A549 (cell line): ENCODE data around the gene NPBWR2. TPM values are rescaled to one million over a fixed set of nuclear protein-coding genes. Genes with fewer than 3 reads are reported as not detected.

Experiments used
- ATAC-seq, 2 experiments: fragments of 200-7000 bp in 1 of 2; fragments of >200 bp in 1 of 2; cut with Nextera tagmentation in 1 of 2; cut with Tn5 transposase in 1 of 2; 3 replicates each; pipeline versions ENCODE4 v1.8.0 to v1.9.1; 2018 to 2020; ENCODE audit warnings: mild to moderate bottlenecking in 1 of 2, moderate library complexity in 1 of 2
- CTCF ChIA-PET: fragments of 300-600 bp; sonication (Branson Sonifier 250); formaldehyde crosslinking; extraction: SDS; loops from one replicate; lab custom pipeline; 2021; ENCODE audit warnings: antibody characterized with exemption, inconsistent platforms; lab: Yijun Ruan, JAX
- POLR2A ChIA-PET: fragments of 350-600 bp; formaldehyde crosslinking; extraction: SDS; loops from one replicate; lab custom pipeline; 2021; ENCODE audit warnings: antibody characterized with exemption, inconsistent platforms; lab: Yijun Ruan, JAX
- DNase-seq, 2 experiments: peaks; one replicate each; pipeline versions ENCODE4 v3.0.0 to v3.0.0-alpha.2; 2011 to 2016; ENCODE audit warnings: low read depth in 1 of 2, low spot score in 1 of 2
- FAIRE-seq: peaks from 2 replicates; lab custom pipeline; 2011; peaks lifted over from hg19 to GRCh38; lab: Jason Lieb, UNC
- H3K27ac ChIP-seq, 2 experiments: fragments of >200 bp; sonication (Bioruptor Twin); formaldehyde crosslinking; 3 replicates each; pipeline ENCODE4 v1.5.1; 2016 to 2017
- H3K4me1 ChIP-seq: fragments of >200 bp; sonication (Bioruptor Twin); formaldehyde crosslinking; 3 replicates; pipeline ENCODE4 v1.6.1; 2016
- H3K4me2 ChIP-seq: fragments of >200 bp; sonication (Bioruptor Twin); formaldehyde crosslinking; 3 replicates; pipeline ENCODE4 v1.6.1; 2016
- H3K4me3 ChIP-seq: fragments of >200 bp; sonication (Bioruptor Twin); formaldehyde crosslinking; 3 replicates; pipeline ENCODE4 v1.5.1; 2016
- H3K9me3 ChIP-seq: fragments of >200 bp; sonication (Bioruptor Twin); formaldehyde crosslinking; 3 replicates; pipeline ENCODE4 v1.6.1; 2016
- CBX2 ChIP-seq: fragments of 200-600 bp; sonication (generic); IDR thresholded peaks from 2 replicates; pipeline ENCODE4 v1.6.1; 2016; ENCODE audit warnings: low read depth, mild to moderate bottlenecking, borderline replicate concordance
- CEBPB ChIP-seq, 2 experiments: fragments of >200 bp in 1 of 2; sonication (Bioruptor Twin) in 1 of 2; formaldehyde crosslinking in 1 of 2; IDR thresholded peaks; 2 replicates each; pipeline ENCODE4 v1.6.1; 2012 to 2016
- CHD2 ChIP-seq: fragments of 150-350 bp; IDR thresholded peaks from 2 replicates; pipeline ENCODE4 v1.6.1; 2014; ENCODE audit warnings: low read length; ENCODE audit not compliant: partially characterized antibody
- EHF ChIP-seq: fragments of 250-450 bp; sonication (Bioruptor Pico); IDR thresholded peaks from 2 replicates; pipeline ENCODE4 v1.5.0; 2020; ENCODE audit warnings: mild to moderate bottlenecking
- EHMT2 ChIP-seq: fragments of 200-600 bp; sonication (generic); IDR thresholded peaks from 2 replicates; pipeline ENCODE4 v1.6.1; 2016; ENCODE audit warnings: antibody characterized with exemption, low read depth, mild to moderate bottlenecking, moderate library complexity
- FOXS1 ChIP-seq: fragments of 250-450 bp; sonication (Bioruptor Pico); IDR thresholded peaks from 2 replicates; pipeline ENCODE4 v1.5.0; 2020; ENCODE audit warnings: mild to moderate bottlenecking, moderate library complexity
- HDAC2 ChIP-seq: fragments of 200-600 bp; sonication (generic); IDR thresholded peaks from 2 replicates; pipeline ENCODE4 v1.6.1; 2016
- HEYL ChIP-seq: fragments of 250-450 bp; sonication (Bioruptor Pico); IDR thresholded peaks from 2 replicates; pipeline ENCODE4 v1.8.0; 2021; ENCODE audit warnings: mild to moderate bottlenecking, moderate library complexity
- HOXA7 ChIP-seq: fragments of 250-450 bp; sonication (Bioruptor Pico); IDR thresholded peaks from 2 replicates; pipeline ENCODE4 v1.5.0; 2020; ENCODE audit warnings: mild to moderate bottlenecking, moderate library complexity
- HOXB13 ChIP-seq: fragments of 250-450 bp; sonication (Bioruptor Pico); IDR thresholded peaks from 2 replicates; pipeline ENCODE4 v1.5.0; 2020; ENCODE audit warnings: low read depth, mild to moderate bottlenecking, moderate library complexity
- JUNB ChIP-seq: fragments of >200 bp; sonication (Bioruptor Twin); formaldehyde crosslinking; IDR thresholded peaks from 2 replicates; pipeline ENCODE4 v1.6.1; 2016
- KDM5A ChIP-seq: fragments of 200-600 bp; sonication (generic); IDR thresholded peaks from 2 replicates; pipeline ENCODE4 v1.6.1; 2016; ENCODE audit warnings: antibody characterized with exemption, mild to moderate bottlenecking
- MYC ChIP-seq: IDR thresholded peaks from 2 replicates; pipeline ENCODE4 v1.6.1; 2012; ENCODE audit warnings: mild to moderate bottlenecking, inconsistent platforms, low read length, improper control_type of control experiment, borderline replicate concordance
- NPAS2 ChIP-seq: fragments of 250-450 bp; sonication (Bioruptor Pico); IDR thresholded peaks from 2 replicates; pipeline ENCODE4 v1.8.0; 2022; ENCODE audit warnings: mild to moderate bottlenecking, moderate library complexity, borderline replicate concordance
- RAD21 ChIP-seq, 2 experiments: fragments of >200 bp in 1 of 2; sonication (Bioruptor Twin) in 1 of 2; formaldehyde crosslinking in 1 of 2; IDR thresholded peaks in 1 of 2; conservative IDR thresholded peaks in 1 of 2; 2 replicates in 1 of 2; 3 replicates in 1 of 2; pipeline ENCODE4 v1.6.1; 2012 to 2018; ENCODE audit warnings: inconsistent platforms in 1 of 2
- RARB ChIP-seq: fragments of 250-450 bp; sonication (Bioruptor Pico); IDR thresholded peaks from 2 replicates; pipeline ENCODE4 v1.8.0; 2021; ENCODE audit warnings: mild to moderate bottlenecking, moderate library complexity
- RCOR1 ChIP-seq: fragments of 150-350 bp; IDR thresholded peaks from 2 replicates; pipeline ENCODE4 v1.6.1; 2014; ENCODE audit warnings: antibody characterized with exemption, low read length, low read depth
- ZFP36 ChIP-seq: fragments of 450-650 bp; IDR thresholded peaks from 2 replicates; pipeline ENCODE4 v1.6.1; 2014; ENCODE audit warnings: borderline replicate concordance; ENCODE audit not compliant: partially characterized antibody
- ZSCAN20 ChIP-seq: fragments of 250-450 bp; sonication (Bioruptor Pico); IDR thresholded peaks from 2 replicates; pipeline ENCODE4 v1.8.0; 2022; ENCODE audit warnings: mild to moderate bottlenecking, moderate library complexity
- WGBS: methylation state at CpG from one replicate; pipeline ENCODE4 v1.1.6; 2017; ENCODE audit errors: missing lambda C conversion rate; 5-methylcytosine and 5-hydroxymethylcytosine counted together
- polyA plus RNA-seq, 4 experiments: library from polyadenylated mRNA; depleted of rRNA in 3 of 4; stranded (reverse); fragments of >200 nt; fragmentation: RNase III in 1 of 4; extraction: RNeasy Plus Mini Kit Qiagen cat#74134 plus additional on column Dnase treatment in 1 of 4; gene quantifications; 2 replicates in 3 of 4; 3 replicates in 1 of 4; pipeline ENCODE4 v1.2.3, GENCODE V29; 2011 to 2017
- TF ChIP-seq, protein P1 (sequence below): IDR thresholded peaks from 2 replicates; pipeline ENCODE4 v1.6.1; 2012
- TF ChIP-seq, protein P2 (sequence below): fragments of 250-450 bp; sonication (Bioruptor Pico); IDR thresholded peaks from 2 replicates; pipeline ENCODE4 v1.5.0; 2020; ENCODE audit warnings: low read depth, mild to moderate bottlenecking, moderate library complexity
- TF ChIP-seq, protein P3 (sequence below): fragments of 450-650 bp; IDR thresholded peaks from 2 replicates; pipeline ENCODE4 v1.6.1; 2014; ENCODE audit warnings: antibody characterized with exemption
- TF ChIP-seq, protein P4 (sequence below): fragments of 150-350 bp; IDR thresholded peaks from 2 replicates; pipeline ENCODE4 v1.6.1; 2014; ENCODE audit warnings: low read depth, mild to moderate bottlenecking, low read length
- TF ChIP-seq, protein P5 (sequence below): fragments of >200 bp; sonication (Bioruptor Twin); formaldehyde crosslinking; IDR thresholded peaks from 2 replicates; pipeline ENCODE4 v1.6.1; 2016

The NPBWR2 gene
- polyA plus RNA-seq, 2 of the 4 experiments (the other 2 are of a cell fraction) = not detected

DNA sequence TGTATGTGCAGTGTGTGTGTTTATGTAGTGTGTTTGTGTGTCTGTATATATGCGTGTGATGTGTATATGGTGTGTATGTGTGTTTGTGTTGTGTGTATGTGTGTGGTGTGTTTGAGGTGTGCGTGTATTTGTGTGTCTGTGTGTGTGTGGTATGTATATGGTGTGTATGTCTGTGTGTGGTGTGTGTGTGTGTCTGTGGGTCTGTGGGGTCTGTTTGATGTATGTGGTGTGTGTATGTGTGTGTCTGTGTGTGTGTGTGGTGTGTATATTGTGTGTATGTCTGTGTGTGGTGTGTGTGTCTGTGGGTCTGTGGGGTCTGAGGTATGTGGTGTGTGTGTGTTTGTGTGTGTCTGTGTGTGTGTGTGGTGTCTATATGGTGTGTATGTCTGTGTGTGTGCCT lies 46.0 kb upstream of the NPBWR2 start:
- ChIA-PET POLR2A (interaction anchor here (0.5 kb wide), 1 partner anchor 469 kb away, joined by 3 read pairs; no protein-coding TSS in a partner anchor), CTCF (no interaction called here)
- no peaks in the 10 kb centered on the region for H3K9me3 ChIP-seq
- no peak overlapping the region for H3K27ac ChIP-seq
- TF ChIP-seq RARB (CRISPR knock-in tag) (no peak), KDM5A (no peak), ZFP36 (no peak), CEBPB (IDR thresholded peaks at IDR 0.05) (no peak), HDAC2 (no peak), JUNB (no peak), FOXS1 (no peak), EHF (CRISPR knock-in tag) (no peak), HEYL (no peak), MYC (no peak)
- TF ChIP-seq, protein P1, sequence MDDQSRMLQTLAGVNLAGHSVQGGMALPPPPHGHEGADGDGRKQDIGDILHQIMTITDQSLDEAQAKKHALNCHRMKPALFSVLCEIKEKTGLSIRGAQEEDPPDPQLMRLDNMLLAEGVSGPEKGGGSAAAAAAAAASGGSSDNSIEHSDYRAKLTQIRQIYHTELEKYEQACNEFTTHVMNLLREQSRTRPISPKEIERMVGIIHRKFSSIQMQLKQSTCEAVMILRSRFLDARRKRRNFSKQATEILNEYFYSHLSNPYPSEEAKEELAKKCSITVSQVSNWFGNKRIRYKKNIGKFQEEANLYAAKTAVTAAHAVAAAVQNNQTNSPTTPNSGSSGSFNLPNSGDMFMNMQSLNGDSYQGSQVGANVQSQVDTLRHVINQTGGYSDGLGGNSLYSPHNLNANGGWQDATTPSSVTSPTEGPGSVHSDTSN = no peak
- DNase-seq (no peak), FAIRE-seq (no peak), ATAC-seq (no peak)
- no peaks in the 10 kb centered on the region for H3K4me1 ChIP-seq
- no peak overlapping the region for H3K4me2 ChIP-seq
- H3K4me3 ChIP-seq = no peak overlapping the region
- WGBS = 97% methylated on average over 2 of the region's 2 CpGs

DNA sequence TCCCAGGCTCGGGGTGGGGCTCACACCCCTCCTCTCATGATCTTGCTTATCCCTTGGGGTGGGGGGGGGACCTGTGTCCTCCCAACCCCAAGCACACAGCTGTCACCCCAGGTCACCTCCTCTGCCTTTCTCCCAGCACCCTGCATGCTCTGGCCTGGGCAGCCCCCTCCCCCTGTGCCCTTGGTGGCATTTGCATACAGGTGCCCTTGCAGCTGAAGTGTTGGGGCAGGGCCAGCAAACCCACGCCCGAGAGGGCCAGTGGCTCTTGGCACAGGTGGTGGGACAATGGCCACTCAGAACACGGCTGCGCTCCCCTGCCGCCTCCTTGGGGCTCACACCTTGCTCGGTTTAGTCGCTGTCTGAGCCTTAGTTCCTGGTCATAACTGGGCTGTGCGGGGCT lies 45.5 kb upstream of the NPBWR2 start:
- WGBS = 71% methylated on average over 2 of the region's 9 CpGs
- TF ChIP-seq, protein P2, sequence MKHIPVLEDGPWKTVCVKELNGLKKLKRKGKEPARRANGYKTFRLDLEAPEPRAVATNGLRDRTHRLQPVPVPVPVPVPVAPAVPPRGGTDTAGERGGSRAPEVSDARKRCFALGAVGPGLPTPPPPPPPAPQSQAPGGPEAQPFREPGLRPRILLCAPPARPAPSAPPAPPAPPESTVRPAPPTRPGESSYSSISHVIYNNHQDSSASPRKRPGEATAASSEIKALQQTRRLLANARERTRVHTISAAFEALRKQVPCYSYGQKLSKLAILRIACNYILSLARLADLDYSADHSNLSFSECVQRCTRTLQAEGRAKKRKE = no peak
- TF ChIP-seq HOXA7 (CRISPR knock-in tag) = no peak
- no peak for TF ChIP-seq RAD21 (conservative IDR thresholded peaks at IDR 0.05 in 1 of 2, IDR thresholded peaks at IDR 0.05 in 1 of 2)
- TF ChIP-seq RCOR1 = no peak
- no peak for TF ChIP-seq EHMT2
- no peak for TF ChIP-seq MYC
- TF ChIP-seq, protein P3, sequence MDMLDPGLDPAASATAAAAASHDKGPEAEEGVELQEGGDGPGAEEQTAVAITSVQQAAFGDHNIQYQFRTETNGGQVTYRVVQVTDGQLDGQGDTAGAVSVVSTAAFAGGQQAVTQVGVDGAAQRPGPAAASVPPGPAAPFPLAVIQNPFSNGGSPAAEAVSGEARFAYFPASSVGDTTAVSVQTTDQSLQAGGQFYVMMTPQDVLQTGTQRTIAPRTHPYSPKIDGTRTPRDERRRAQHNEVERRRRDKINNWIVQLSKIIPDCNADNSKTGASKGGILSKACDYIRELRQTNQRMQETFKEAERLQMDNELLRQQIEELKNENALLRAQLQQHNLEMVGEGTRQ = no peak
- no peak for TF ChIP-seq CHD2
- no peak for TF ChIP-seq ZSCAN20
- TF ChIP-seq, protein P4, sequence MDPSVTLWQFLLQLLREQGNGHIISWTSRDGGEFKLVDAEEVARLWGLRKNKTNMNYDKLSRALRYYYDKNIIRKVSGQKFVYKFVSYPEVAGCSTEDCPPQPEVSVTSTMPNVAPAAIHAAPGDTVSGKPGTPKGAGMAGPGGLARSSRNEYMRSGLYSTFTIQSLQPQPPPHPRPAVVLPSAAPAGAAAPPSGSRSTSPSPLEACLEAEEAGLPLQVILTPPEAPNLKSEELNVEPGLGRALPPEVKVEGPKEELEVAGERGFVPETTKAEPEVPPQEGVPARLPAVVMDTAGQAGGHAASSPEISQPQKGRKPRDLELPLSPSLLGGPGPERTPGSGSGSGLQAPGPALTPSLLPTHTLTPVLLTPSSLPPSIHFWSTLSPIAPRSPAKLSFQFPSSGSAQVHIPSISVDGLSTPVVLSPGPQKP = no peak
- TF ChIP-seq HDAC2 = no peak
- TF ChIP-seq HOXB13 = no peak
- no peak for TF ChIP-seq CBX2
- TF ChIP-seq, protein P5, sequence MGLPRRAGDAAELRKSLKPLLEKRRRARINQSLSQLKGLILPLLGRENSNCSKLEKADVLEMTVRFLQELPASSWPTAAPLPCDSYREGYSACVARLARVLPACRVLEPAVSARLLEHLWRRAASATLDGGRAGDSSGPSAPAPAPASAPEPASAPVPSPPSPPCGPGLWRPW = no peak
- no peak for TF ChIP-seq NPAS2 (CRISPR knock-in tag)
- no peak for FAIRE-seq
- H3K4me3 ChIP-seq = no peak overlapping the region
- CTCF ChIA-PET = interaction anchor here (0.8 kb wide), 1 partner anchor 33 kb away, joined by 3 read pairs; no protein-coding TSS in a partner anchor
- no peak for ATAC-seq
- POLR2A ChIA-PET = no interaction called here
- DNase-seq = no peak
- no peak overlapping the region for H3K4me2 ChIP-seq
- no peaks in the 10 kb centered on the region for H3K9me3 ChIP-seq
- H3K27ac ChIP-seq = no peak overlapping the region
- H3K4me1 ChIP-seq = no peaks in the 10 kb centered on the region
